HG02870 (cell line): ENCODE measurements around the gene ZBTB34.
A peak's percentile ranks its signal among the peaks of the same experiment; 100 is the strongest.
"Not testable (repeated sequence)": the region's sequence is repeated elsewhere in the genome, so short reads cannot be mapped to it uniquely, and the experiment has no call there.

Experiments
- ATAC-seq: cut with Tn5 transposase; IDR thresholded peaks from one replicate; pipeline ENCODE4 v1.9.1; 2021; ENCODE audit warnings: mild to moderate bottlenecking, moderate library complexity; ENCODE audit not compliant: unreplicated experiment

The ZBTB34 gene

GRCh38 chr9:126860077-126860756 lies at the start of gene ZBTB34:
ZBTB34 (plus strand) TSS chr9:126860639; CDS start chr9:126879400, 18,761 bp downstream.
- peak; percentile 61 for ATAC-seq

- no peak for ATAC-seq
These were observed 47.4 kb upstream of the ZBTB34 start for GRCh38 chr9:126813072-126813471.

- no peak for ATAC-seq
These were observed 46.3 kb upstream of the ZBTB34 start for GRCh38 chr9:126814091-126814490.

- ATAC-seq: not testable (repeated sequence)
These were observed 42.8 kb upstream of the ZBTB34 start for GRCh38 chr9:126817615-126818014.

GRCh38 chr9:126818482-126818881 lies 42.0 kb upstream of the ZBTB34 start:
- ATAC-seq: no peak

- no peak for ATAC-seq
These were observed 41.0 kb upstream of the ZBTB34 start for GRCh38 chr9:126819482-126819881.

- ATAC-seq: no peak
These were observed 38.2 kb upstream of the ZBTB34 start for GRCh38 chr9:126822278-126822677.

GRCh38 chr9:126822873-126823272 lies 37.6 kb upstream of the ZBTB34 start:
- ATAC-seq: no peak

- ATAC-seq: not testable (repeated sequence)
These were observed 36.4 kb upstream of the ZBTB34 start for GRCh38 chr9:126824052-126824451.

GRCh38 chr9:126827227-126827626 lies 33.2 kb upstream of the ZBTB34 start:
- no peak for ATAC-seq

GRCh38 chr9:126829035-126829434 lies 31.4 kb upstream of the ZBTB34 start:
- no peak for ATAC-seq

- ATAC-seq: no peak
These were observed 29.6 kb upstream of the ZBTB34 start for GRCh38 chr9:126830827-126831226.

- no peak for ATAC-seq
These were observed 28.0 kb upstream of the ZBTB34 start for GRCh38 chr9:126832440-126832839.

- no peak for ATAC-seq
These were observed 27.4 kb upstream of the ZBTB34 start for GRCh38 chr9:126833020-126833419.

GRCh38 chr9:126833710-126834345 lies 26.6 kb upstream of the ZBTB34 start:
- no peak for ATAC-seq

GRCh38 chr9:126834672-126835071 lies 25.8 kb upstream of the ZBTB34 start:
- no peak for ATAC-seq

- ATAC-seq: no peak
These were observed 24.2 kb upstream of the ZBTB34 start for GRCh38 chr9:126836216-126836615.

- no peak for ATAC-seq
These were observed 22.2 kb upstream of the ZBTB34 start for GRCh38 chr9:126838055-126838811.

GRCh38 chr9:126838895-126839294 lies 21.5 kb upstream of the ZBTB34 start:
- no peak for ATAC-seq

GRCh38 chr9:126839301-126839700 lies 21.1 kb upstream of the ZBTB34 start:
- no peak for ATAC-seq

GRCh38 chr9:126842220-126842842 lies 18.1 kb upstream of the ZBTB34 start:
- no peak for ATAC-seq
